Peyer's patch (tissue), 4 donors: ENCODE data around the gene VPS39. TPM values are rescaled to one million over a fixed set of nuclear protein-coding genes. Genes with fewer than 3 reads are reported as not detected.

ENCODE experiments used
- DNase-seq, 3 donors: peaks; one replicate each; pipeline ENCODE4 v3.0.0-alpha.2; 2017 to 2019
- H3K27ac ChIP-seq, 4 donors: fragments of 200-600 bp; sonication (generic); one replicate each; pipeline ENCODE4 v1.5.1; 2016 to 2019
- H3K27me3 ChIP-seq, 2 donors: fragments of 200-600 bp; sonication (generic); one replicate each; pipeline ENCODE4 v1.5.1; 2019
- H3K36me3 ChIP-seq, 3 donors: fragments of 200-600 bp; sonication (generic); one replicate each; pipeline ENCODE4 v1.5.1; 2016 to 2019
- H3K4me1 ChIP-seq, 4 donors: fragments of 200-600 bp; sonication (generic); one replicate each; pipeline ENCODE4 v1.5.1; 2016 to 2019
- H3K4me3 ChIP-seq, 4 donors: fragments of 200-600 bp; sonication (generic); 1 replicate in 3 of 4; 2 replicates in 1 of 4; pipeline ENCODE4 v1.5.1; 2016 to 2019; ENCODE audit warnings: mild to moderate bottlenecking in 1 of 4
- H3K9me3 ChIP-seq, 4 donors: fragments of 200-600 bp; sonication (generic); one replicate each; pipeline ENCODE4 v1.5.1; 2016 to 2019; ENCODE audit warnings: mild to moderate bottlenecking in 1 of 4
- CTCF ChIP-seq, 6 experiments: fragments of 450-650 bp in 4 of 6; fragments of 200-600 bp in 2 of 6; sonication (generic) in 1 of 6; IDR thresholded peaks; one replicate each; pipeline ENCODE4 v1.5.1; 2017 to 2019; ENCODE audit warnings: antibody characterized with exemption in 6 of 6, mild to moderate bottlenecking in 3 of 6, moderate library complexity in 1 of 6
- POLR2A ChIP-seq, 2 donors: fragments of 450-650 bp; IDR thresholded peaks; one replicate each; pipeline ENCODE4 v1.5.1; 2017; ENCODE audit warnings: antibody characterized with exemption in 2 of 2, mild to moderate bottlenecking in 2 of 2, moderate library complexity in 2 of 2
- total RNA-seq, 4 donors: library from RNA; depleted of rRNA; stranded (reverse); fragments of >200 nt; gene quantifications; one replicate each; pipeline ENCODE4 v1.1.0, GENCODE V29; 2016

VPS39 gene
- total RNA-seq, 4 donors from 2014 or later, result 141 to 314 (median 192) TPM

GRCh38 chr15:42133886-42134502 lies 74.1 kb downstream of the VPS39 start:
- H3K36me3 ChIP-seq, result no peaks in the 10 kb centered on the region
- no peaks in the 10 kb centered on the region for H3K4me1 ChIP-seq
- no peaks in the 10 kb centered on the region for H3K27me3 ChIP-seq
- H3K27ac ChIP-seq, result no peak overlapping the region
- TF ChIP-seq CTCF (IDR thresholded peaks at IDR 0.05), result peak in 4 of 6 experiments; percentile 37 to 66 (median 56)
- TF ChIP-seq POLR2A (IDR thresholded peaks at IDR 0.05), result no peak
- DNase-seq, result peak; percentile 20 to 77 (median 69)
- H3K4me3 ChIP-seq, result no peak overlapping the region
- H3K9me3 ChIP-seq, result peaks cover 0 to 9% (median 0%) of the 10 kb centered on the region in 4 donors

DNA sequence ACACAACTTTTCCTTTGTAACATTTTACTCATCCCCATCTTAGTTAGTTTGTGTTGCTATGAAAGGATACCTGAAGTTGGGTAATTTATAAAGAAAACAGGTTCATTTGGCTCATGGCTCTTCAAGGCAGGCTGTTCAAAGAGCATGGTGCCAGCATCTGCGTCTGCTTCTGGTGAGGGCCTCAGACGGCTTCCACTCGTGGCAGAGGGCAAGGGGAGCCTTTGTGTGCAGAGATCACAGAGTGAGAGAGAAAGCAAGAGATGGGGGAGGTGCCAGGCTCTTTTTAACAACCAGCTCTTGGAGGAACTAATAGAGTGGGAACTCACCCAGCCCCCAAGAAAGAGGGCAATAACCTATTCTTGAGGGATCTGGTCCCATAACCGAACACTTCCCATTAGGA lies 74.7 kb downstream of the VPS39 start:
- no peaks in the 10 kb centered on the region for H3K4me1 ChIP-seq
- peaks cover 0 to 4% (median 0%) of the 10 kb centered on the region in 4 donors for H3K9me3 ChIP-seq
- DNase-seq, result peak in 2 of 3 donors; percentile 6 to 28
- no peaks in the 10 kb centered on the region for H3K36me3 ChIP-seq
- no peaks in the 10 kb centered on the region for H3K27me3 ChIP-seq
- TF ChIP-seq CTCF (IDR thresholded peaks at IDR 0.05), result no peak
- TF ChIP-seq POLR2A (IDR thresholded peaks at IDR 0.05), result no peak
- no peak overlapping the region for H3K4me3 ChIP-seq
- H3K27ac ChIP-seq, result no peak overlapping the region

DNA sequence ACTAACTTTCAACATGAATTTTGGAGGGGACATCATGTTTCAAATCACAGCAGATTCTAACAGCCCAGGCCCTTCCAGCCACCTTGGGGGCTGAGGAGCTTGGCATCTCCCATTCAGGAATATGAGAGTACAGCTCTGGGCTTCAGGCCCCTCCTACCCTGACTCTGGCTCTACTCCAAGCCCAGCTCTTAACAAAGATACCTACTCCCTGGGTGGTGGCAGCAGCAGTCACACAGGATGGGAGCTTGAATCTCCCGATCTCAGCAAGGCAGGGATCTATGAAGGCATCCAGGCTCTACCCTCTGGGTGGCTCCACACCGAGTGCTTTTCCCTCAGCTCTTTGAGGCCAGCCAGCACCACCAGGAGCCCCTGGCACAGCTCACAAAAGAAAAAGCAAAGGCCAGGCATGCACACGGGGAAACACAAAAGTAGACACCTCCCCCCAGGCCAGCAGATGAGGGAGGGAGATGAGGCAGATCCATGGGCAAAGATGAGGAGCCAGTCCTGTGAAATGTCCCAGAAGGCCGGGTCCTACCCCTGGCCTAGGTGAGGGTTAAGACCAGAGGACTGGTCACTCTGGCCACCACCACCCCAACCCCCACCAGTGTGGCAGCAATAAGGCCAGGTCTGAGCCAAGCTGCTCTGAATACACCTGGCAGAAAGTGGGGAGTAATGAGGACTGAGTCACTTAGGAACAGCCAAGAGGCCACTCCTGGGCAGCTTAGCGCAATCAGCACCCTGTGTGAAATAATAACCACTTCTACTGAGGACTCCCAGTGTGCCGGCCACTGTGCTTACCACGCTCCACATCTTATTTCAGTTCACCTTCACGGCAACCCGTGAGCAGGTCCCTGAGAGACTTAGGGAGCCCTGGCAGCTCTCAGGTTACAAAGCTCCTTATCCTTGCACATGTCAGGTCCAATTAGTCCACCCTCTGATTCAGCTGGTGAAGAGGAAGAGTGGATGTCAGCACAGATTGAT lies 76.0 kb downstream of the VPS39 start:
- no peak overlapping the region for H3K4me3 ChIP-seq
- DNase-seq, result peak in 2 of 3 donors; percentile 6 to 34
- no peak for TF ChIP-seq CTCF (IDR thresholded peaks at IDR 0.05)
- no peak for TF ChIP-seq POLR2A (IDR thresholded peaks at IDR 0.05)

GRCh38 chr15:42131006-42131405 lies 77.1 kb downstream of the VPS39 start:
- TF ChIP-seq CTCF (IDR thresholded peaks at IDR 0.05), result no peak
- TF ChIP-seq POLR2A (IDR thresholded peaks at IDR 0.05), result no peak
- Histone ChIP-seq H3K36me3 (no peaks in the 10 kb centered on the region), H3K4me1 (no peaks in the 10 kb centered on the region), H3K9me3 (no peaks in the 10 kb centered on the region), H3K27me3 (no peaks in the 10 kb centered on the region), H3K27ac (no peak overlapping the region), H3K4me3 (no peak overlapping the region)
- peak in 1 of 3 donors; percentile 23 for DNase-seq

More for the DNA sequence above, 76.0 kb downstream of the VPS39 start:
- no peaks in the 10 kb centered on the region for H3K4me1 ChIP-seq
- no peak overlapping the region for H3K27ac ChIP-seq
- no peaks in the 10 kb centered on the region for H3K9me3 ChIP-seq
- H3K27me3 ChIP-seq, result no peaks in the 10 kb centered on the region
- H3K36me3 ChIP-seq, result no peaks in the 10 kb centered on the region

- Histone ChIP-seq H3K9me3 (no peaks in the 10 kb centered on the region), H3K36me3 (no peaks in the 10 kb centered on the region), H3K4me3 (no peak overlapping the region), H3K4me1 (no peaks in the 10 kb centered on the region), H3K27me3 (no peaks in the 10 kb centered on the region), H3K27ac (no peak overlapping the region)
- TF ChIP-seq CTCF (IDR thresholded peaks at IDR 0.05) (no peak), POLR2A (IDR thresholded peaks at IDR 0.05) (no peak)
- DNase-seq, result peak in 2 of 3 donors; percentile 2 to 22
Measured at GRCh38 chr15:42130246-42130986, 77.7 kb downstream of the VPS39 start.
